Gastroesophageal sphincter (tissue), 3 donors: ENCODE results near the gene ZRANB3.

Experiments used
- CTCF ChIP-seq, 4 experiments: fragments of 200-600 bp in 2 of 4; fragments of 450-650 bp in 2 of 4; sonication (generic) in 1 of 4; IDR thresholded peaks; one replicate each; pipeline ENCODE4 v1.5.1; 2017 to 2019; ENCODE audit warnings: antibody characterized with exemption in 4 of 4, mild to moderate bottlenecking in 2 of 4, moderate library complexity in 2 of 4
- EP300 ChIP-seq: sonication (generic); formaldehyde crosslinking; IDR thresholded peaks from one replicate; pipeline ENCODE4 v1.6.1; 2017; ENCODE audit warnings: antibody characterized with exemption, mild to moderate bottlenecking
- POLR2A ChIP-seq, 2 donors: fragments of 450-650 bp; IDR thresholded peaks; one replicate each; pipeline ENCODE4 v1.6.1; 2017; ENCODE audit warnings: antibody characterized with exemption in 2 of 2, mild to moderate bottlenecking in 2 of 2, moderate library complexity in 1 of 2
- POLR2AphosphoS5 ChIP-seq: sonication (generic); formaldehyde crosslinking; IDR thresholded peaks from one replicate; pipeline ENCODE4 v1.6.1; 2017; ENCODE audit warnings: antibody characterized with exemption

GRCh38 chr2:135119582-135119981 is 411.4 kb downstream of the ZRANB3 start:
- TF ChIP-seq CTCF (IDR thresholded peaks at IDR 0.05) = no peak
- TF ChIP-seq POLR2A (IDR thresholded peaks at IDR 0.05) = no peak
- no peak for TF ChIP-seq EP300
- no peak for TF ChIP-seq POLR2AphosphoS5
